WTC11 (cell line): ENCODE data around the gene CD79B. TPM values are rescaled to one million over a fixed set of nuclear protein-coding genes. Genes with fewer than 3 reads are reported as not detected.

ENCODE experiments used
- ATAC-seq: fragments of 200-7000 bp; cut with Tn5 transposase; 2 replicates; pipeline ENCODE4 v1.10.0; 2021; ENCODE audit warnings: mild to moderate bottlenecking, moderate library complexity
- CTCF ChIA-PET: fragments of 300-600 bp; sonication (Branson Sonifier 250); formaldehyde crosslinking; loops from one replicate; lab custom pipeline; 2021; ENCODE audit warnings: antibody characterized with exemption; lab: Charles Lee
- POLR2A ChIA-PET: fragments of 350-600 bp; sonication (Branson Sonifier 250); formaldehyde crosslinking; loops from one replicate; lab custom pipeline; 2021; ENCODE audit warnings: antibody characterized with exemption; lab: Charles Lee
- DNase-seq: peaks from one replicate; pipeline ENCODE4 v3.0.0; 2021; ENCODE audit warnings: low spot score
- H3K27ac Mint-ChIP-seq: 2 replicates; pipeline ENCODE4 v1.8.0; 2021; ENCODE audit warnings: mixed read lengths
- H3K27me3 Mint-ChIP-seq: 2 replicates; pipeline ENCODE4 v1.8.0; 2021; ENCODE audit warnings: low read depth, mild to moderate bottlenecking, moderate library complexity, mixed read lengths
- H3K36me3 Mint-ChIP-seq: 2 replicates; pipeline ENCODE4 v1.8.0; 2021; ENCODE audit warnings: mixed read lengths
- H3K4me1 Mint-ChIP-seq: 2 replicates; pipeline ENCODE4 v1.8.0; 2022; ENCODE audit warnings: mixed read lengths
- H3K4me3 Mint-ChIP-seq: 2 replicates; pipeline ENCODE4 v1.8.0; 2021; ENCODE audit warnings: mild to moderate bottlenecking, moderate library complexity, mixed read lengths
- H3K9me3 Mint-ChIP-seq: 2 replicates; pipeline ENCODE4 v1.8.0; 2021; ENCODE audit warnings: mixed read lengths
- CBFB ChIP-seq: sonication (generic); formaldehyde crosslinking; IDR thresholded peaks from 2 replicates; pipeline ENCODE4 v1.8.1; 2022; ENCODE audit warnings: mild to moderate bottlenecking, low read depth, missing genetic modification reagents
- FOXJ3 ChIP-seq: sonication (generic); formaldehyde crosslinking; IDR thresholded peaks from 2 replicates; pipeline ENCODE4 v1.9.0; 2021; ENCODE audit warnings: missing genetic modification reagents, mild to moderate bottlenecking, borderline replicate concordance
- FOXP1 ChIP-seq: sonication (generic); formaldehyde crosslinking; IDR thresholded peaks from 2 replicates; pipeline ENCODE4 v1.8.0; 2022; ENCODE audit warnings: missing genetic modification reagents, mild to moderate bottlenecking, moderate library complexity, borderline replicate concordance
- JUN ChIP-seq: sonication (generic); formaldehyde crosslinking; IDR thresholded peaks from 2 replicates; pipeline ENCODE4 v1.8.0; 2023; ENCODE audit warnings: mild to moderate bottlenecking, missing genetic modification reagents
- RELA ChIP-seq: sonication (generic); formaldehyde crosslinking; IDR thresholded peaks from 2 replicates; pipeline ENCODE4 v1.8.1; 2022; ENCODE audit warnings: missing genetic modification reagents, mild to moderate bottlenecking, borderline replicate concordance
- ZBTB21 ChIP-seq: sonication (generic); formaldehyde crosslinking; IDR thresholded peaks from 2 replicates; pipeline ENCODE4 v1.8.1; 2023; ENCODE audit warnings: mild to moderate bottlenecking, missing genetic modification reagents, borderline replicate concordance
- ZNF232 ChIP-seq: sonication (generic); formaldehyde crosslinking; IDR thresholded peaks from 2 replicates; pipeline ENCODE4 v1.8.0; 2022; ENCODE audit warnings: mild to moderate bottlenecking, missing genetic modification reagents
- ZNF263 ChIP-seq: sonication (generic); formaldehyde crosslinking; IDR thresholded peaks from 2 replicates; pipeline ENCODE4 v1.8.1; 2022; ENCODE audit warnings: low read depth, mild to moderate bottlenecking, moderate library complexity, missing genetic modification reagents
- ZNF281 ChIP-seq: sonication (generic); formaldehyde crosslinking; IDR thresholded peaks from 2 replicates; pipeline ENCODE4 v1.8.0; 2023; ENCODE audit warnings: mild to moderate bottlenecking, missing genetic modification reagents
- ZNF317 ChIP-seq: sonication (generic); formaldehyde crosslinking; IDR thresholded peaks from 2 replicates; pipeline ENCODE4 v1.8.1; 2023; ENCODE audit warnings: low read depth, mild to moderate bottlenecking, moderate library complexity, missing genetic modification reagents, borderline replicate concordance
- ZNF396 ChIP-seq: fragments of 250-450 bp; sonication (Bioruptor Pico); IDR thresholded peaks from 2 replicates; pipeline ENCODE4 v1.8.0; 2021; ENCODE audit warnings: mild to moderate bottlenecking, moderate library complexity, borderline replicate concordance
- ZNF416 ChIP-seq: fragments of 250-450 bp; sonication (Bioruptor Pico); IDR thresholded peaks from 2 replicates; pipeline ENCODE4 v1.9.0; 2021; ENCODE audit warnings: mild to moderate bottlenecking, inconsistent platforms
- total RNA-seq: library from RNA; stranded (reverse); gene quantifications from 3 replicates; pipeline ENCODE4 v1.2.3, GENCODE V29; 2021
- TF ChIP-seq, protein P1 (sequence below): sonication (generic); formaldehyde crosslinking; conservative IDR thresholded peaks from 2 replicates; pipeline ENCODE4 v1.8.1; 2022; ENCODE audit warnings: mild to moderate bottlenecking, missing genetic modification reagents
- TF ChIP-seq, protein P2 (sequence below): sonication (generic); formaldehyde crosslinking; IDR thresholded peaks from 2 replicates; pipeline ENCODE4 v1.8.1; 2023; ENCODE audit warnings: mild to moderate bottlenecking, missing genetic modification reagents, borderline replicate concordance
- TF ChIP-seq, protein P3 (sequence below): sonication (generic); formaldehyde crosslinking; IDR thresholded peaks from 2 replicates; pipeline ENCODE4 v1.8.1; 2023; ENCODE audit warnings: mild to moderate bottlenecking, missing genetic modification reagents
- TF ChIP-seq, protein P4 (sequence below): sonication (generic); formaldehyde crosslinking; IDR thresholded peaks from 2 replicates; pipeline ENCODE4 v1.8.1; 2022; ENCODE audit warnings: low read depth, missing genetic modification reagents, borderline replicate concordance
- TF ChIP-seq, protein P5 (sequence below): fragments of 250-450 bp; sonication (Bioruptor Pico); IDR thresholded peaks from 2 replicates; pipeline ENCODE4 v1.9.0; 2021; ENCODE audit warnings: mild to moderate bottlenecking
- TF ChIP-seq, protein P6 (sequence below): fragments of 250-450 bp; sonication (Bioruptor Pico); IDR thresholded peaks from 2 replicates; pipeline ENCODE4 v1.9.0; 2021; ENCODE audit warnings: mild to moderate bottlenecking
- TF ChIP-seq, protein P7 (sequence below): fragments of 200-600 bp; IDR thresholded peaks from 2 replicates; pipeline ENCODE4 v1.8.0; 2022; ENCODE audit warnings: antibody characterized with exemption

CD79B gene
- total RNA-seq, 1 experiment from 2014 or later, result 3.0 TPM

GRCh38 chr17:63941751-63942150, 9.6 kb upstream of the CD79B start (continued):
- TF ChIP-seq, protein P1, sequence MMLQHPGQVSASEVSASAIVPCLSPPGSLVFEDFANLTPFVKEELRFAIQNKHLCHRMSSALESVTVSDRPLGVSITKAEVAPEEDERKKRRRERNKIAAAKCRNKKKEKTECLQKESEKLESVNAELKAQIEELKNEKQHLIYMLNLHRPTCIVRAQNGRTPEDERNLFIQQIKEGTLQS (CRISPR knock-in tag), result no peak
- TF ChIP-seq ZNF396, result no peak
- TF ChIP-seq, protein P2, sequence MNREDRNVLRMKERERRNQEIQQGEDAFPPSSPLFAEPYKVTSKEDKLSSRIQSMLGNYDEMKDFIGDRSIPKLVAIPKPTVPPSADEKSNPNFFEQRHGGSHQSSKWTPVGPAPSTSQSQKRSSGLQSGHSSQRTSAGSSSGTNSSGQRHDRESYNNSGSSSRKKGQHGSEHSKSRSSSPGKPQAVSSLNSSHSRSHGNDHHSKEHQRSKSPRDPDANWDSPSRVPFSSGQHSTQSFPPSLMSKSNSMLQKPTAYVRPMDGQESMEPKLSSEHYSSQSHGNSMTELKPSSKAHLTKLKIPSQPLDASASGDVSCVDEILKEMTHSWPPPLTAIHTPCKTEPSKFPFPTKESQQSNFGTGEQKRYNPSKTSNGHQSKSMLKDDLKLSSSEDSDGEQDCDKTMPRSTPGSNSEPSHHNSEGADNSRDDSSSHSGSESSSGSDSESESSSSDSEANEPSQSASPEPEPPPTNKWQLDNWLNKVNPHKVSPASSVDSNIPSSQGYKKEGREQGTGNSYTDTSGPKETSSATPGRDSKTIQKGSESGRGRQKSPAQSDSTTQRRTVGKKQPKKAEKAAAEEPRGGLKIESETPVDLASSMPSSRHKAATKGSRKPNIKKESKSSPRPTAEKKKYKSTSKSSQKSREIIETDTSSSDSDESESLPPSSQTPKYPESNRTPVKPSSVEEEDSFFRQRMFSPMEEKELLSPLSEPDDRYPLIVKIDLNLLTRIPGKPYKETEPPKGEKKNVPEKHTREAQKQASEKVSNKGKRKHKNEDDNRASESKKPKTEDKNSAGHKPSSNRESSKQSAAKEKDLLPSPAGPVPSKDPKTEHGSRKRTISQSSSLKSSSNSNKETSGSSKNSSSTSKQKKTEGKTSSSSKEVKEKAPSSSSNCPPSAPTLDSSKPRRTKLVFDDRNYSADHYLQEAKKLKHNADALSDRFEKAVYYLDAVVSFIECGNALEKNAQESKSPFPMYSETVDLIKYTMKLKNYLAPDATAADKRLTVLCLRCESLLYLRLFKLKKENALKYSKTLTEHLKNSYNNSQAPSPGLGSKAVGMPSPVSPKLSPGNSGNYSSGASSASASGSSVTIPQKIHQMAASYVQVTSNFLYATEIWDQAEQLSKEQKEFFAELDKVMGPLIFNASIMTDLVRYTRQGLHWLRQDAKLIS, result no peak
- no peak for TF ChIP-seq FOXJ3 (CRISPR knock-in tag)
- no peak for TF ChIP-seq ZNF281 (CRISPR knock-in tag)
- TF ChIP-seq ZBTB21, result no peak
- TF ChIP-seq JUN (CRISPR knock-in tag), result no peak
- TF ChIP-seq ZNF263 (CRISPR knock-in tag), result no peak
- no peak for TF ChIP-seq ZNF416
- no peak for TF ChIP-seq ZNF232 (CRISPR knock-in tag)
- TF ChIP-seq CBFB, result no peak
- TF ChIP-seq, protein P3, sequence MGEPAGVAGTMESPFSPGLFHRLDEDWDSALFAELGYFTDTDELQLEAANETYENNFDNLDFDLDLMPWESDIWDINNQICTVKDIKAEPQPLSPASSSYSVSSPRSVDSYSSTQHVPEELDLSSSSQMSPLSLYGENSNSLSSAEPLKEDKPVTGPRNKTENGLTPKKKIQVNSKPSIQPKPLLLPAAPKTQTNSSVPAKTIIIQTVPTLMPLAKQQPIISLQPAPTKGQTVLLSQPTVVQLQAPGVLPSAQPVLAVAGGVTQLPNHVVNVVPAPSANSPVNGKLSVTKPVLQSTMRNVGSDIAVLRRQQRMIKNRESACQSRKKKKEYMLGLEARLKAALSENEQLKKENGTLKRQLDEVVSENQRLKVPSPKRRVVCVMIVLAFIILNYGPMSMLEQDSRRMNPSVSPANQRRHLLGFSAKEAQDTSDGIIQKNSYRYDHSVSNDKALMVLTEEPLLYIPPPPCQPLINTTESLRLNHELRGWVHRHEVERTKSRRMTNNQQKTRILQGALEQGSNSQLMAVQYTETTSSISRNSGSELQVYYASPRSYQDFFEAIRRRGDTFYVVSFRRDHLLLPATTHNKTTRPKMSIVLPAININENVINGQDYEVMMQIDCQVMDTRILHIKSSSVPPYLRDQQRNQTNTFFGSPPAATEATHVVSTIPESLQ, result no peak

DNA sequence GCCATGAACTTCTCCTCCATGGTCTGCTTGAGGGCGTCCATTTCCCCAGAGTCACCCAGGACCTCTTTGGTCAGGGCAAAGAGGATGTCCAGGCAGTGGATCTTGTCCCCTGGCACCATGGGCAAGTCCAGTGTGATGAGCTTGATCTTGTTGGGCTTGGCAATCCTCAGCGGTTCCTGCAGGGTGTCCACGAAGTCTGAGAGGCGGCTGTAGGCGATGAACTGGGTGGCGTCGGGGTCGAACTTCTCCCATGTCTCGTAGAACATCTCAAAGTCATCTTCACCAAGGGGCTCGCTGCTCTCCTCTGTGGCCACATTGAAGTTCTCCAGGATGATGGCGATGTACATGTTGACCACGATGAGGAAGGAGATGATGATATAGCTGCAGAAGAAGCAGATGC, 9.0 kb upstream of the CD79B start:
- no peak for ATAC-seq
- peaks cover 7% of the 10 kb centered on the region for H3K4me1 Mint-ChIP-seq
- no peaks in the 10 kb centered on the region for H3K27me3 Mint-ChIP-seq
- no peak overlapping the region for H3K4me3 Mint-ChIP-seq
- ChIA-PET POLR2A (no interaction called here), CTCF (interaction anchor here (1.1 to 4.8 kb wide), 3 partner anchors 9 to 49 kb away, joined by 3 to 38 read pairs (median 9); partner anchors contain the start of gene GH1)
- no peaks in the 10 kb centered on the region; the same call in 1 of the 2 replicates for H3K36me3 Mint-ChIP-seq
- DNase-seq, result no peak
- H3K9me3 Mint-ChIP-seq, result no peaks in the 10 kb centered on the region
- H3K27ac Mint-ChIP-seq, result no peak overlapping the region
- TF ChIP-seq, protein P4, sequence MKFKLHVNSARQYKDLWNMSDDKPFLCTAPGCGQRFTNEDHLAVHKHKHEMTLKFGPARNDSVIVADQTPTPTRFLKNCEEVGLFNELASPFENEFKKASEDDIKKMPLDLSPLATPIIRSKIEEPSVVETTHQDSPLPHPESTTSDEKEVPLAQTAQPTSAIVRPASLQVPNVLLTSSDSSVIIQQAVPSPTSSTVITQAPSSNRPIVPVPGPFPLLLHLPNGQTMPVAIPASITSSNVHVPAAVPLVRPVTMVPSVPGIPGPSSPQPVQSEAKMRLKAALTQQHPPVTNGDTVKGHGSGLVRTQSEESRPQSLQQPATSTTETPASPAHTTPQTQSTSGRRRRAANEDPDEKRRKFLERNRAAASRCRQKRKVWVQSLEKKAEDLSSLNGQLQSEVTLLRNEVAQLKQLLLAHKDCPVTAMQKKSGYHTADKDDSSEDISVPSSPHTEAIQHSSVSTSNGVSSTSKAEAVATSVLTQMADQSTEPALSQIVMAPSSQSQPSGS (CRISPR knock-in tag), result no peak
- TF ChIP-seq RELA (CRISPR knock-in tag) (no peak), FOXP1 (no peak), ZBTB21 (no peak), ZNF317 (CRISPR knock-in tag) (no peak), ZNF232 (CRISPR knock-in tag) (no peak)
- TF ChIP-seq, protein P1 (CRISPR knock-in tag), result no peak
- TF ChIP-seq, protein P5, sequence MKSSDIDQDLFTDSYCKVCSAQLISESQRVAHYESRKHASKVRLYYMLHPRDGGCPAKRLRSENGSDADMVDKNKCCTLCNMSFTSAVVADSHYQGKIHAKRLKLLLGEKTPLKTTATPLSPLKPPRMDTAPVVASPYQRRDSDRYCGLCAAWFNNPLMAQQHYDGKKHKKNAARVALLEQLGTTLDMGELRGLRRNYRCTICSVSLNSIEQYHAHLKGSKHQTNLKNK (CRISPR knock-in tag), result no peak
- TF ChIP-seq, protein P6, sequence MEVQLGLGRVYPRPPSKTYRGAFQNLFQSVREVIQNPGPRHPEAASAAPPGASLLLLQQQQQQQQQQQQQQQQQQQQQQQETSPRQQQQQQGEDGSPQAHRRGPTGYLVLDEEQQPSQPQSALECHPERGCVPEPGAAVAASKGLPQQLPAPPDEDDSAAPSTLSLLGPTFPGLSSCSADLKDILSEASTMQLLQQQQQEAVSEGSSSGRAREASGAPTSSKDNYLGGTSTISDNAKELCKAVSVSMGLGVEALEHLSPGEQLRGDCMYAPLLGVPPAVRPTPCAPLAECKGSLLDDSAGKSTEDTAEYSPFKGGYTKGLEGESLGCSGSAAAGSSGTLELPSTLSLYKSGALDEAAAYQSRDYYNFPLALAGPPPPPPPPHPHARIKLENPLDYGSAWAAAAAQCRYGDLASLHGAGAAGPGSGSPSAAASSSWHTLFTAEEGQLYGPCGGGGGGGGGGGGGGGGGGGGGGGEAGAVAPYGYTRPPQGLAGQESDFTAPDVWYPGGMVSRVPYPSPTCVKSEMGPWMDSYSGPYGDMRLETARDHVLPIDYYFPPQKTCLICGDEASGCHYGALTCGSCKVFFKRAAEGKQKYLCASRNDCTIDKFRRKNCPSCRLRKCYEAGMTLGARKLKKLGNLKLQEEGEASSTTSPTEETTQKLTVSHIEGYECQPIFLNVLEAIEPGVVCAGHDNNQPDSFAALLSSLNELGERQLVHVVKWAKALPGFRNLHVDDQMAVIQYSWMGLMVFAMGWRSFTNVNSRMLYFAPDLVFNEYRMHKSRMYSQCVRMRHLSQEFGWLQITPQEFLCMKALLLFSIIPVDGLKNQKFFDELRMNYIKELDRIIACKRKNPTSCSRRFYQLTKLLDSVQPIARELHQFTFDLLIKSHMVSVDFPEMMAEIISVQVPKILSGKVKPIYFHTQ (CRISPR knock-in tag), result no peak
- TF ChIP-seq, protein P7, sequence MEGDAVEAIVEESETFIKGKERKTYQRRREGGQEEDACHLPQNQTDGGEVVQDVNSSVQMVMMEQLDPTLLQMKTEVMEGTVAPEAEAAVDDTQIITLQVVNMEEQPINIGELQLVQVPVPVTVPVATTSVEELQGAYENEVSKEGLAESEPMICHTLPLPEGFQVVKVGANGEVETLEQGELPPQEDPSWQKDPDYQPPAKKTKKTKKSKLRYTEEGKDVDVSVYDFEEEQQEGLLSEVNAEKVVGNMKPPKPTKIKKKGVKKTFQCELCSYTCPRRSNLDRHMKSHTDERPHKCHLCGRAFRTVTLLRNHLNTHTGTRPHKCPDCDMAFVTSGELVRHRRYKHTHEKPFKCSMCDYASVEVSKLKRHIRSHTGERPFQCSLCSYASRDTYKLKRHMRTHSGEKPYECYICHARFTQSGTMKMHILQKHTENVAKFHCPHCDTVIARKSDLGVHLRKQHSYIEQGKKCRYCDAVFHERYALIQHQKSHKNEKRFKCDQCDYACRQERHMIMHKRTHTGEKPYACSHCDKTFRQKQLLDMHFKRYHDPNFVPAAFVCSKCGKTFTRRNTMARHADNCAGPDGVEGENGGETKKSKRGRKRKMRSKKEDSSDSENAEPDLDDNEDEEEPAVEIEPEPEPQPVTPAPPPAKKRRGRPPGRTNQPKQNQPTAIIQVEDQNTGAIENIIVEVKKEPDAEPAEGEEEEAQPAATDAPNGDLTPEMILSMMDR, result no peak
